ENCODE results near the gene MORC4. TPM values are rescaled to one million over a fixed set of nuclear protein-coding genes. Genes with fewer than 3 reads are reported as not detected.

Gene MORC4
- total RNA-seq (ENCODE audit: low replicate concordance), result 38.4 and 42.4 TPM in 2 replicates

GRCh38 chrX:107000013-107000515, at the start of gene MORC4:
Gene MORC4, minus strand, starts transcription at chrX:107000212. Its CDS starts 243 bp downstream, at chrX:106999969.
- DNase-seq (ENCODE audit: low read depth), result peak; percentile 80
- peak within 1 kb of the TSS; percentile 71 for H3K4me3 ChIP-seq (ENCODE audit: low read depth, low read length)
- TF ChIP-seq, protein P1, sequence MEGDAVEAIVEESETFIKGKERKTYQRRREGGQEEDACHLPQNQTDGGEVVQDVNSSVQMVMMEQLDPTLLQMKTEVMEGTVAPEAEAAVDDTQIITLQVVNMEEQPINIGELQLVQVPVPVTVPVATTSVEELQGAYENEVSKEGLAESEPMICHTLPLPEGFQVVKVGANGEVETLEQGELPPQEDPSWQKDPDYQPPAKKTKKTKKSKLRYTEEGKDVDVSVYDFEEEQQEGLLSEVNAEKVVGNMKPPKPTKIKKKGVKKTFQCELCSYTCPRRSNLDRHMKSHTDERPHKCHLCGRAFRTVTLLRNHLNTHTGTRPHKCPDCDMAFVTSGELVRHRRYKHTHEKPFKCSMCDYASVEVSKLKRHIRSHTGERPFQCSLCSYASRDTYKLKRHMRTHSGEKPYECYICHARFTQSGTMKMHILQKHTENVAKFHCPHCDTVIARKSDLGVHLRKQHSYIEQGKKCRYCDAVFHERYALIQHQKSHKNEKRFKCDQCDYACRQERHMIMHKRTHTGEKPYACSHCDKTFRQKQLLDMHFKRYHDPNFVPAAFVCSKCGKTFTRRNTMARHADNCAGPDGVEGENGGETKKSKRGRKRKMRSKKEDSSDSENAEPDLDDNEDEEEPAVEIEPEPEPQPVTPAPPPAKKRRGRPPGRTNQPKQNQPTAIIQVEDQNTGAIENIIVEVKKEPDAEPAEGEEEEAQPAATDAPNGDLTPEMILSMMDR (IDR thresholded peaks at IDR 0.05; ENCODE audit: insufficient read depth, low read length), result no peak

DNA sequence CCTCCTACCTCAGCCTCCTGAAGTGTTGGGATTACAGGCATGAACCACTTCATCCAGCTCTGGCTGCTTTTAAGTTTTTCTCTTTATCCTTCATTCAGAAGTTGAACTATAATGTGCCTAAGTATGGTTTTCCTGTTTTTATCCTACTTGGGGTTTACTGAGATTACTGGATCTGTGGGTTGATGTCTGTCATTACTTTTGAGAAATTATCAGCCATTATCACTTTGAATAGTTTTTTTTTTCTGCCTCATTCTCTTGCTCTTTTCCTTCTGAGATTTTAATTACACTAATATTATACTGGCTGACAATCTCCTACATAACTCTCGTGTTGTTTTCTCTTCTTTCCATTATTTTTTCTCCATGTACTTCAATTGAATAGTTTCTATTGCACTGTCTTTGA, 47.6 kb upstream of the MORC4 start:
- TF ChIP-seq, protein P1 (IDR thresholded peaks at IDR 0.05; ENCODE audit: insufficient read depth, low read length), result no peak
- DNase-seq (ENCODE audit: low read depth), result no peak
- H3K4me3 ChIP-seq (ENCODE audit: low read depth, low read length), result no peak overlapping the region

GRCh38 chrX:107029752-107030151, 29.7 kb upstream of the MORC4 start:
- TF ChIP-seq, protein P1 (IDR thresholded peaks at IDR 0.05; ENCODE audit: insufficient read depth, low read length), result no peak
- no peak for DNase-seq (ENCODE audit: low read depth)
- H3K4me3 ChIP-seq (ENCODE audit: low read depth, low read length), result no peak overlapping the region

DNA sequence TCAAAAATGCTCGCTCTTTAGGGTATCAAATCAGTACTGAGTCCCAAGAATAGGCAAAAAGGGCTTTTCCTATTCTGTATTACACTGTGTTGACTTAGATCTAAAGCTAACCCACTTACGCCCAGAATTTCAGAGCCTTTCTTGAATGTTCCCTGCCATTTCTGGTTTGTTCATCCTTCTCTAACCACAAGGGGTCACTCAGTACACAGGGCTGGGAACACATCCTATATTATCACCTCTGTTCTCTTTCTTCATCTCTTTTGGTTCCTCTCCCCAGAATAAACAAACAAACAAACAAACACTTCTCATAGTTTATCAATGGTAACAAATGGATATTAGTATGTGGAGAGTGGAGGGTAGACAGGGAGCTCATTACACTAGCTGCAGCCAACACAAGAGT, 25.5 kb upstream of the MORC4 start:
- no peak overlapping the region for H3K4me3 ChIP-seq (ENCODE audit: low read depth, low read length)
- peak; percentile 45 for DNase-seq (ENCODE audit: low read depth)
- TF ChIP-seq, protein P1 (IDR thresholded peaks at IDR 0.05; ENCODE audit: insufficient read depth, low read length), result peak; percentile 65

DNA sequence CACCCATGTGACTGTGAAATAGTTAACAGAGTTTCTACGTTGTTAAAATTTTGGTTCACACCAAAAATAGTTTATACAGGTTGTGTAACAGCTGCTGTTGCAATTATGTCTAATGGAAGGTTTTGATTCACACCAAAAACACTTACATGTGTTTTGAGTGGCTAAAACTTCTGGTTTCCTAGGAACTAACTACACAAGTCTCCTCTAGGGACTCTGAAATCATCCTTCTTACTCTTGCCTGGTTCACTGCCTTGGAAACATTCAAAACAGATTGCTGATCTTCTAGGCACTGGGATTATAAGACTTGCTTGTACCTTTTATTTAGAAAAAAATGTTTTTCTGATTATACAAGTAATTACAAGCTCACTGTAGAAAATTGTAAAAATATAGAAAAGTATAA, 14.9 kb upstream of the MORC4 start:
- TF ChIP-seq, protein P1 (IDR thresholded peaks at IDR 0.05; ENCODE audit: insufficient read depth, low read length), result no peak
- no peak overlapping the region for H3K4me3 ChIP-seq (ENCODE audit: low read depth, low read length)
- DNase-seq (ENCODE audit: low read depth), result peak; percentile 24

- DNase-seq (ENCODE audit: low read depth), result no peak
- no peak overlapping the region for H3K4me3 ChIP-seq (ENCODE audit: low read depth, low read length)
- TF ChIP-seq, protein P1 (IDR thresholded peaks at IDR 0.05; ENCODE audit: insufficient read depth, low read length), result no peak
Measured at GRCh38 chrX:107008034-107008433, 8.0 kb upstream of the MORC4 start.
